ENCODE results near the gene IL36B. TPM values are rescaled to one million over a fixed set of nuclear protein-coding genes. Genes with fewer than 3 reads are reported as not detected.

Gene IL36B
- total RNA-seq, 1 donor from 2014 or later = not detected

GRCh38 chr2:112989611-112990010, 63.1 kb downstream of the IL36B start:
- Mint-ChIP-seq H3K36me3 (ENCODE audit: low read depth, unreplicated experiment) (no peaks in the 10 kb centered on the region), H3K4me1 (ENCODE audit: unreplicated experiment) (no peaks in the 10 kb centered on the region), H3K9me3 (ENCODE audit: unreplicated experiment) (no peaks in the 10 kb centered on the region), H3K27me3 (ENCODE audit: unreplicated experiment) (no peaks in the 10 kb centered on the region), H3K27ac (ENCODE audit: unreplicated experiment) (no peak overlapping the region), H3K4me3 (ENCODE audit: unreplicated experiment) (no peak overlapping the region)
- no peak for DNase-seq (ENCODE audit: low spot score)
- no peak for TF ChIP-seq CTCF (IDR thresholded peaks at IDR 0.05; ENCODE audit: unreplicated experiment)

- no peaks in the 10 kb centered on the region for H3K36me3 Mint-ChIP-seq (ENCODE audit: low read depth, unreplicated experiment)
- no peaks in the 10 kb centered on the region for H3K27me3 Mint-ChIP-seq (ENCODE audit: unreplicated experiment)
- H3K27ac Mint-ChIP-seq (ENCODE audit: unreplicated experiment) = no peak overlapping the region
- H3K9me3 Mint-ChIP-seq (ENCODE audit: unreplicated experiment) = no peaks in the 10 kb centered on the region
- no peak for DNase-seq (ENCODE audit: low spot score)
- TF ChIP-seq CTCF (IDR thresholded peaks at IDR 0.05; ENCODE audit: unreplicated experiment) = no peak
- no peaks in the 10 kb centered on the region for H3K4me1 Mint-ChIP-seq (ENCODE audit: unreplicated experiment)
- H3K4me3 Mint-ChIP-seq (ENCODE audit: unreplicated experiment) = no peak overlapping the region
These were observed 67.6 kb downstream of the IL36B start for GRCh38 chr2:112985090-112985489.

GRCh38 chr2:112980537-112980936, 72.1 kb downstream of the IL36B start:
- Mint-ChIP-seq H3K4me1 (ENCODE audit: unreplicated experiment) (peaks cover 3% of the 10 kb centered on the region), H3K27me3 (ENCODE audit: unreplicated experiment) (no peaks in the 10 kb centered on the region)
- no peak for TF ChIP-seq CTCF (IDR thresholded peaks at IDR 0.05; ENCODE audit: unreplicated experiment)

GRCh38 chr2:112979731-112980130, 72.9 kb downstream of the IL36B start:
- H3K36me3 Mint-ChIP-seq (ENCODE audit: low read depth, unreplicated experiment) = no peaks in the 10 kb centered on the region
- no peaks in the 10 kb centered on the region for H3K27me3 Mint-ChIP-seq (ENCODE audit: unreplicated experiment)
- no peak overlapping the region for H3K27ac Mint-ChIP-seq (ENCODE audit: unreplicated experiment)
- no peak for DNase-seq (ENCODE audit: low spot score)
- no peak for TF ChIP-seq CTCF (IDR thresholded peaks at IDR 0.05; ENCODE audit: unreplicated experiment)
- peaks cover 3% of the 10 kb centered on the region for H3K4me1 Mint-ChIP-seq (ENCODE audit: unreplicated experiment)
- no peaks in the 10 kb centered on the region for H3K9me3 Mint-ChIP-seq (ENCODE audit: unreplicated experiment)
- H3K4me3 Mint-ChIP-seq (ENCODE audit: unreplicated experiment) = no peak overlapping the region

More at GRCh38 chr2:112980537-112980936, 72.1 kb downstream of the IL36B start:
- Mint-ChIP-seq H3K4me3 (ENCODE audit: unreplicated experiment) (no peak overlapping the region), H3K27ac (ENCODE audit: unreplicated experiment) (no peak overlapping the region), H3K36me3 (ENCODE audit: low read depth, unreplicated experiment) (no peaks in the 10 kb centered on the region), H3K9me3 (ENCODE audit: unreplicated experiment) (no peaks in the 10 kb centered on the region)
- no peak for DNase-seq (ENCODE audit: low spot score)

GRCh38 chr2:112977559-112978056, 75.1 kb downstream of the IL36B start, which contains the start of gene IL36G:
TSS of gene IL36G (plus strand) at chr2:112978006. CDS start at chr2:112978639, 633 bp downstream.
- no peak within 1 kb of the TSS for H3K27ac Mint-ChIP-seq (ENCODE audit: unreplicated experiment)
- H3K4me1 Mint-ChIP-seq (ENCODE audit: unreplicated experiment) = peaks cover 3% of the 10 kb centered on the region
- no peaks in the 10 kb centered on the region for H3K9me3 Mint-ChIP-seq (ENCODE audit: unreplicated experiment)
- no peak within 1 kb of the TSS for H3K4me3 Mint-ChIP-seq (ENCODE audit: unreplicated experiment)
- TF ChIP-seq CTCF (IDR thresholded peaks at IDR 0.05; ENCODE audit: unreplicated experiment) = no peak
- H3K36me3 Mint-ChIP-seq (ENCODE audit: low read depth, unreplicated experiment) = no peaks in the 10 kb centered on the region
- no peak for DNase-seq (ENCODE audit: low spot score)
- H3K27me3 Mint-ChIP-seq (ENCODE audit: unreplicated experiment) = peaks cover 2% of the 10 kb centered on the region

Other genes starting within 250 kb of the IL36B start
- gene IL1B, start 216.1 kb downstream of the IL36B start, total RNA-seq (ENCODE audit: unreplicated experiment) = not detected
- not detected for gene IL37, start 141.7 kb downstream of the IL36B start, total RNA-seq (ENCODE audit: unreplicated experiment)
- not detected for gene IL36G, start 74.9 kb downstream of the IL36B start, total RNA-seq (ENCODE audit: unreplicated experiment)
- not detected for gene IL36A, start 47.4 kb downstream of the IL36B start, total RNA-seq (ENCODE audit: unreplicated experiment)
- gene IL36RN, start 6.3 kb upstream of the IL36B start, total RNA-seq (ENCODE audit: unreplicated experiment) = not detected
- gene IL1F10, start 15.1 kb upstream of the IL36B start, total RNA-seq (ENCODE audit: unreplicated experiment) = not detected
- not detected for gene IL1RN, start 74.7 kb upstream of the IL36B start, total RNA-seq (ENCODE audit: unreplicated experiment)
- gene PSD4, start 121.1 kb upstream of the IL36B start, total RNA-seq (ENCODE audit: unreplicated experiment) = 1.9 TPM
- gene PAX8, start 226.1 kb upstream of the IL36B start, total RNA-seq (ENCODE audit: unreplicated experiment) = 2.1 TPM